ENCODE measurements around the gene ARRDC5.

DNA sequence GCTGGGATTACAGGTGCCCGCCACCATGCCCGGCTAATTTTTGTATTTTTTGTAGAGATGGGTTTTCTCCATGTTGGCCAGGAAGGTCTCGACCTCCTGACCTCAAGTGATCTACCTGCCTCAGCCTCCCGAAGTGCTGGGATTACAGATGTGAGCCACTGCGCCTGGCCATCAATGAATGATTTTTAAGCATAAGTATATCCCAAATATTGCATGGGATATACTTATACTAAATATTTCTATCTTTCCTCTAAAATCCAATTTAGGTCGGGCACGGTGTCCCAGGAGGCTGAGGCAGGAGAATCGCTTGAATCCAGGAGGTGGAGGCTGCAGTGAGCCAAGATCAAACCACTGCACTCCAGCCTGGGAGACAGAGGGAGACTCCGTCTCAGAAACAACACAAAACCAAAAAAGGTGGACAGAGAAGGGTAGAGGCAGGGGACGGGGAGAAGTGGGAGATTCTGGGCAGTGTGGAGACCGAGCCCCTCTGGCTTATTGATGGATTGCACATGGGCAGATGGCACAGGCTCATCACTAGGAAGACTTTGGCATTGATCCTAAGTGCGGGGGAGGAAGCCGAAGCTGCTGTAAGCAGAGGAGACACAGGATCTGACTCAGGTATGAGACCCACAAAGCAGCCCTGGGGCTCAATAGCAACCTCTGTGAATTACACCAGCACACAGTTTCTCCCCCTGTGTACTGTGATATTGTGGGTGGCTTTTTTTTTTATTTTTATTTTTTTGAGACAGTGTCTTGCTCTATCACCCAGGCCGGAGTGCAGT lies 13.5 kb downstream of the ARRDC5 start:
- TF ChIP-seq, protein P1, sequence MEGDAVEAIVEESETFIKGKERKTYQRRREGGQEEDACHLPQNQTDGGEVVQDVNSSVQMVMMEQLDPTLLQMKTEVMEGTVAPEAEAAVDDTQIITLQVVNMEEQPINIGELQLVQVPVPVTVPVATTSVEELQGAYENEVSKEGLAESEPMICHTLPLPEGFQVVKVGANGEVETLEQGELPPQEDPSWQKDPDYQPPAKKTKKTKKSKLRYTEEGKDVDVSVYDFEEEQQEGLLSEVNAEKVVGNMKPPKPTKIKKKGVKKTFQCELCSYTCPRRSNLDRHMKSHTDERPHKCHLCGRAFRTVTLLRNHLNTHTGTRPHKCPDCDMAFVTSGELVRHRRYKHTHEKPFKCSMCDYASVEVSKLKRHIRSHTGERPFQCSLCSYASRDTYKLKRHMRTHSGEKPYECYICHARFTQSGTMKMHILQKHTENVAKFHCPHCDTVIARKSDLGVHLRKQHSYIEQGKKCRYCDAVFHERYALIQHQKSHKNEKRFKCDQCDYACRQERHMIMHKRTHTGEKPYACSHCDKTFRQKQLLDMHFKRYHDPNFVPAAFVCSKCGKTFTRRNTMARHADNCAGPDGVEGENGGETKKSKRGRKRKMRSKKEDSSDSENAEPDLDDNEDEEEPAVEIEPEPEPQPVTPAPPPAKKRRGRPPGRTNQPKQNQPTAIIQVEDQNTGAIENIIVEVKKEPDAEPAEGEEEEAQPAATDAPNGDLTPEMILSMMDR (conservative IDR thresholded peaks at IDR 0.05; ENCODE audit: low read length) = no peak
- TF ChIP-seq EZH2phosphoT487 (IDR thresholded peaks at IDR 0.05; ENCODE audit: borderline replicate concordance) = no peak

All from Loucy (cell line).